Jurkat, Clone E6-1 (cell line): ENCODE data around the gene NAE1.

Experiments
- DNase-seq: peaks from one replicate; pipeline ENCODE4 v3.0.0-alpha.2; 2011; ENCODE audit warnings: low read depth, low spot score
- H3K4me3 ChIP-seq: 2 replicates; pipeline ENCODE4 v1.5.1; 2011; ENCODE audit warnings: mild to moderate bottlenecking, low read length, control low read depth, moderate library complexity

NAE1 gene

GRCh38 chr16:66851166-66851964 is 20.6 kb upstream of the NAE1 start:
- H3K4me3 ChIP-seq, result no peak overlapping the region
- DNase-seq, result no peak

- no peak overlapping the region for H3K4me3 ChIP-seq
- DNase-seq, result no peak
These were observed 19.5 kb upstream of the NAE1 start for GRCh38 chr16:66850115-66850815.

- H3K4me3 ChIP-seq, result no peak overlapping the region
- DNase-seq, result no peak
These were observed 18.8 kb upstream of the NAE1 start for GRCh38 chr16:66849549-66849948.

GRCh38 chr16:66849021-66849420 is 18.2 kb upstream of the NAE1 start:
- DNase-seq, result no peak

GRCh38 chr16:66848172-66848571 is 17.4 kb upstream of the NAE1 start:
- H3K4me3 ChIP-seq, result no peak overlapping the region
- no peak for DNase-seq

More at GRCh38 chr16:66849021-66849420, 18.2 kb upstream of the NAE1 start:
- H3K4me3 ChIP-seq, result no peak overlapping the region

- no peak for DNase-seq
- H3K4me3 ChIP-seq, result no peak overlapping the region
These were observed 16.8 kb upstream of the NAE1 start for GRCh38 chr16:66847533-66848067.

- no peak for DNase-seq
- no peak overlapping the region for H3K4me3 ChIP-seq
These were observed 16.1 kb upstream of the NAE1 start for GRCh38 chr16:66846831-66847230.

DNA sequence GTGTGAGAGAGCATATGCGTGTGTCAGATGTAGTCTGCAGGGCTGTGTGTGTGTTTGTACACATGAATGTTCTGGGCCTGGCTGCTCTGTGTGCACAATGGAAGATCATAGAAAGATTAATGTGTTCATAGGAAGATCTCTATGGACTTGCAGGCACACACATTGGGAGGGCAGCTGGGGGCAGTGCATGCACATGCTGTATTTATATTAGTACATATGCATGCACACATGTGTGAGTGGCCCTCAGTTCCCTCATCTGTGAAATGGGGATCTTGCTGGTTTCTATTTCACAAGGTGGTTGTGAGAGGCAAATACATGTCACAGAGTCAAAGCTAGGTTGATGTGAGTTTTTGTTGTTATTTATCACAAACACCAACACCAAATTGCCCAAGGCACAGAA is 15.5 kb upstream of the NAE1 start:
- DNase-seq, result no peak
- no peak overlapping the region for H3K4me3 ChIP-seq

GRCh38 chr16:66845791-66846221 is 15.0 kb upstream of the NAE1 start:
- no peak overlapping the region for H3K4me3 ChIP-seq
- no peak for DNase-seq

GRCh38 chr16:66845080-66845410 is 14.3 kb upstream of the NAE1 start:
- H3K4me3 ChIP-seq, result no peak overlapping the region
- DNase-seq, result no peak

GRCh38 chr16:66844342-66845079 is 13.7 kb upstream of the NAE1 start, which contains the start of gene CA7:
Gene CA7, plus strand, starts transcription at chr16:66844414. Its CDS starts 74 bp downstream, at chr16:66844488.
- no peak within 1 kb of the TSS for H3K4me3 ChIP-seq
- no peak for DNase-seq

- DNase-seq, result no peak
- H3K4me3 ChIP-seq, result no peak overlapping the region
These were observed 13.2 kb upstream of the NAE1 start for GRCh38 chr16:66844009-66844341.

GRCh38 chr16:66843191-66843590 is 12.4 kb upstream of the NAE1 start:
- no peak overlapping the region for H3K4me3 ChIP-seq
- DNase-seq, result no peak

DNA sequence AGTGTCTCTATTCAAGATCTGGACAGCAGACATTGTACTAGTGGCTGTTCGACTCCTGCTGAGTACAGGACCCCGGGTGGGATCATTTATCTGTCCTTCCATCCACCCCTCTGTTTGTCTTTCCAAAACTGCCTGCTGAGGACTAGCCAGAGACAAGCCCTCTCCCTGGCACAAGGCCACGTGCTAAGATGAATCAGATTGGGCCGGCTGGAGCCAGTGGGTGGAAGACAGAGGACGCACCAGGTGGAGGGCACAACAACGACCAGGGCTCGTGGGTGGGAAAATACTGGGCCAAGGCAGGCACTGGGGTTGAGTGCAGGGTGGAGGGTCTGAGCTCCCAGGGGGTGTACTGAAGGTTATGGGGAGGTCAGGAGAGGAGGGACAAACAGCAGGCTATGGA is 12.0 kb upstream of the NAE1 start:
- no peak for DNase-seq
- no peak overlapping the region for H3K4me3 ChIP-seq

DNA sequence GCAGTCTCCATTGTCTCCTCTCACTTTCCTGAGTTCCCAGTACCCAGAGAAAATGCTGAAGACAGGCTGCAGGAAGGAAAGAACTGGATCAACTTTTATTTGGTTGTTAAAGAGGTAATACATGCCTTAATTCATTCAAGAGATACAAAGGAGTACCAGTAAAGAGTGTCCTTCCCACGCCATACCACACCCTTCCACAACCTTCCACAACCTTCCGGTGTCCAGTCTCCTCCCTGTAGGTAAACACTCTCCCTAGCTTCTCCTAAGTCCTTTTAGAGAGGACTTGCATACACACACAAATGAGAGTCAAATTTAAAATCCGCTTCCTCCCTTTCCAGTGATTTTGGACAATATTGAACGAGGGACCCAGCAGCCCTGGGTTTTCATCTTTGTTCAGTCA is 10.6 kb upstream of the NAE1 start:
- DNase-seq, result no peak
- H3K4me3 ChIP-seq, result no peak overlapping the region

DNA sequence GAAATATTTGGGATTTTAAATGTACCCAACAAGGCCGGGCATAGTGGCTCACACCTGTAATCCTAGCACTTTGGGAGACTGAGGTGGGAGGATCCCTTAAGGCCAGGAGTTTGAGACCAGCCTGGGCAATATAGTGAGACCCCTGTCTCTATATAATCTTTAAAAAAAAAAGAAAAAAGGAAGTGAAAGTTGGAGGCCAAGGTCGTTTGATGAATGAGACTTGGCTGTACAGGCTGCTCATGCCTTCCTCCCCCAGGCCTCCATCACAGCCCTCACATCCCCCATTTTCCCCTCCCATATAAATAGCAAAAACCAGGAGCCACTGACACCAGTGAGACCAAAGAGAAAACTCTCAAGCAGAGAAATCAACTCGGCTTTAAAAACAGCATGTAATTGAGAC is 10.1 kb upstream of the NAE1 start:
- DNase-seq, result no peak
- H3K4me3 ChIP-seq, result no peak overlapping the region

- DNase-seq, result no peak
- H3K4me3 ChIP-seq, result no peak overlapping the region
These were observed 4.0 kb upstream of the NAE1 start for GRCh38 chr16:66834746-66835145.

DNA sequence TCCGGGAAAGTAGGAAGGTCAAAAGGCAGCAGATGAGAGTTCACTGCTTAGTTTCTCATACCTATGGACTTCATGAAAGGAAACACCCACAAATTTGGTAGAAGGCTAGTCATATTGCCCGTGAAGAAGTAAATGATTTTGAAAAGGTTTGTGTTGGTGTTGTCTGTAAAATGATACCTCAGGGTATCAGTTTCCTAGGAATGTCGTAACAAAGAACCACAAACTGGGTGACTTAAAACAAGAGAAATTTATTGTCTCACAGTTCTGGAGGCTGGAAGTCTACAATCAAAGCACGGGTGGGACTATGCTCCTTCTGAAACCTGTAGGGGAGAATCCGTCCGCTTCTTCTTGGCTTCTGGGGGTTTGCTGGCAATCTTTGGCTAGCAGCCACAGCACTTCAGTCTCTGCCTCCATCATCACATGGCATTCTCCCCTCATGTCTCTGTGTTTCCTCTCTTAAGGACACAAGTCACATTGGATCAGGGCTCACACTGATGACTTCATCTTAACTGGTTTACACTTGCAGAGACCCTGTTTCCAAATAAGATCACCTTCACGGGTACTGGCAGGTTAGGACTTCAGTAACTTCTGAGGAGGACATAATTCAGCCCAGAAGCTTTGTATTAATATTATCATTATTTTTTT is 2.0 kb upstream of the NAE1 start:
- DNase-seq, result no peak

DNA sequence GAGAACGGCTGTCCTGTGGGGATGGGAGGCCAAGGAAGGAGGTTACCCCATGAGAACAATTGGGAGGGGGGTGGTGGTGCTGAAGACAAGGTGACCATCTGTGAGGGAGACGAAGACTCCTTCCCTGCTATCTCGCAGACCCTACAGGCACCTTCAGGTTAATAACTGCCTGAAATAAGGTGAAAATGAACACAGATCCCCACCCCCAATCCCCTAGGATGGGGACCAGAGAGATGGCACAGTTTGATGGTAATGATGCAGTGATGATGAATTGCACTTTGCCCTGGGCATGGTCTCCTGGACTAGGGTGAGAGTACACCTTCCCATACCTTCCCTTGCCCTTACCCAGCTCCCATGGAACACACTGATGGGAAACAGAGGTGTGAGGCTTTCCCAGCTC is 1.4 kb upstream of the NAE1 start:
- no peak overlapping the region for H3K4me3 ChIP-seq
- DNase-seq, result no peak

More for the DNA sequence above, 2.0 kb upstream of the NAE1 start:
- no peak overlapping the region for H3K4me3 ChIP-seq
